NCI-H1694 (cell line): Measurements from ENCODE around the gene USP43.
A peak's percentile ranks its signal among the peaks of the same experiment; 100 is the strongest.

Experiments used
- DNase-seq: peaks from one replicate; lab custom pipeline; 2025; lab: John Stamatoyannopoulos, UW

Gene USP43

DNA sequence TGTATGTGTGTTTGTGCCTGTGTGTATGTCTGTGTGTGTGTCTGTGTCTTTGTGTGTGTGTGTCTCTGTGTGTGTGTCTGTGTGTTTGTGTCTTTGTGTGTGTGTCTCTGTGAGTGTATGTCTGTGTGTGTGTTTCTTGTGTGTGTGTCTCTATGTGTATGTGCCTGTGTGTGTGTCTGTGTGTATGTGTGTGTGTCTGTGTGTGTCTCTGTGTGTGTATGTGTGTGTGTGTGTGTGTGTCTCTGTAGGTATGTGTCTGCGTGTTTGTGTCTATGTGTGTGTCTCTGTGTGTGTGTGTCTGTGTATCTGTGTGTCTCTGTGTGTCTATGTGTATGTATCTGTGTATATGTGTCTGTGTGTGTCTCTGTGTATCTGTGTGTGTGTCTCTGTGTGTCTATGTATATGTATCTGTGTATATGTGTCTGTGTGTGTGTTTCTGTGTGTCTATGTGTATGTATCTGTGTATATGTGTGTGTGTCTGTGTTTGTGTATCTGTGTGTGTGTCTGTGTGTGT, 70.2 kb downstream of the USP43 start:
- no peak for DNase-seq

DNA sequence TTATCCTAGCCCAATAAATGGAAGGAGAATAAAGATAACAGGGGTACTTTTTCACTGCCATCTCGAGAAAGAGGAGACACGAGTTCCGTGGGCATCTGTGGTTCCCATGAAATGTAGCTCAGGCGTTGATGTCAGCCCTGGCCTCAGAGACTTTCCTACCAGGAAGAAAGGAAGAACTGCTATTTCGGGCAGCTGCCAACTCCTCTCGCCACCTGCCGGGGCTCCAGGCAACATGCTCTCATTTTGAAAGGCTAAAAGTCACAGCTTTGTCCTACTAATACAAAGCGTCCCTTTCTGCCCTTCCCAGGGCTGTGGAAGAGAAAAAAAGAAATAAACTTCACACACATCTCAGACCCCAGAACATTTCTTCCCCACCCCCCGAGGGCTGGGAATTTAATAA, 80.3 kb downstream of the USP43 start:
- no peak for DNase-seq

DNA sequence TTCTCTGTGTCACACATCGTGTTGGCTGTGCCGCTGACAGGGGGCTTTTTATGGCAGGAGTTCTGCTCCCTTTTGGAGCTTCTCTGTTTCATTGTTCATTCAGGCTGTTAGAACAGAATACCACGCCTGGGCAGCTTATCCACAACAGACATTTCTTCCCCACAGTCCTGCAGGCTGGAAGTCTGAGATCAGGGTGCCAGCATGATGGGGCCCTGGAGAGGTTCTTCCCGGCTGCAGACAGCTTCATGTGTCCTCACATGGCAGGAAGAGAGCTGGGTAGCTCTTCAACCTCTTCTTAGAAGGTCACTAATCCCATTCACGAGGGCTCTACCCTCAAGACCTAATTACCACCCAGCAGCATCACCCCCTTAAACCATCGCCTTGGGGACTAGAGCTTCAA, 81.0 kb downstream of the USP43 start:
- DNase-seq: no peak

DNA sequence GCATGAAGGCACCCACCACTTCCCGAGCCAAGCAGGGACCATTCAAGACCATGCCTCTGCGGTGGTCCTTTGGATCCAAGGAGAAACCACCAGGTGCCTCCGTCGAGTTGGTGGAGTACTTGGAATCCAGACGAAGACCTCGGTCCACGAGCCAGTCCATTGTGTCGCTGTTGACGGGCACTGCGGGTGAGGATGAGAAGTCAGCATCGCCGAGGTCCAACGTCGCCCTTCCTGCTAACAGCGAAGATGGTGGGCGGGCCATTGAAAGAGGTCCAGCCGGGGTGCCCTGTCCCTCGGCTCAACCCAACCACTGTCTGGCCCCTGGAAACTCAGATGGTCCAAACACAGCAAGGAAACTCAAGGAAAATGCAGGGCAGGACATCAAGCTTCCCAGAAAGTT, 82.7 kb downstream of the USP43 start:
- no peak for DNase-seq

DNA sequence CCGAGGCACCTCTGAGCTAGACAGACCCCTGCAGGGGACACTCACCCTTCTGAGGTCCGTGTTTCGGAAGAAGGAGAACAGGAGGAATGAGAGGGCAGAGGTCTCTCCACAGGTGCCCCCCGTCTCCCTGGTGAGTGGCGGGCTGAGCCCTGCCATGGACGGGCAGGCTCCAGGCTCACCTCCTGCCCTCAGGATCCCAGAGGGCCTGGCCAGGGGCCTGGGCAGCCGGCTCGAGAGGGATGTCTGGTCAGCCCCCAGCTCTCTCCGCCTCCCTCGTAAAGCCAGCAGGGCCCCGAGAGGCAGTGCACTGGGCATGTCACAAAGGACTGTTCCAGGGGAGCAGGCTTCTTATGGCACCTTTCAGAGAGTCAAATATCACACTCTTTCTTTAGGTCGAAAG, 83.2 kb downstream of the USP43 start:
- no peak for DNase-seq

DNA sequence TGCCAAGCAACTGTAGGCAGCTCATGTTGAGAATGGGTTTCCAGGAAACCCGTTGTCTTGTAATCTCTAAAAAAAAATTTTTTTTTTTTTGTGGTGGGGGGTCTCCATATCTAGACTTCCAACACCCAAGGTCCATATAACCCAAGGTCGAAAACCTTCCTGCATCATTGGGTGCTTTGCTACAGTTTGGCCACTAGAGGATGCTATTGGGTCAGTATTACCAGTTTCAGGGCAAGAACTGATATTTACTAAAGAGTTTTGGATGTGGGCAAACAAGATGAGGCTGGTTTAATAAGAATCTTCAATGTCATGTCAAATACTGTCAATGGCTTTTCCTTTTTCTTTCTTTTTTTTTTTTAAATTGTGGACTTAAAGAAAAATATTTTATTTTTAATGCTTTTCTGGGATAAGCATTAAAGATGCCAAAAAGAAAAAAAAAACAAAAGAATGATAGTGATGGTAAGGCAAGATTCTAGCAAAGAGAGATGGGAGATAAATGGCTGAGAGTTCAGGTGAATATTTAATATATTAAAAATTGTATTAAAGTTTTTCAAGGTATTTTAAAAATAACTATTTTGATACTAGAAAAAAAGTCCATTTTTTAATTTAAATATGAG, 83.8 kb downstream of the USP43 start:
- peak; percentile 39 for DNase-seq

DNA sequence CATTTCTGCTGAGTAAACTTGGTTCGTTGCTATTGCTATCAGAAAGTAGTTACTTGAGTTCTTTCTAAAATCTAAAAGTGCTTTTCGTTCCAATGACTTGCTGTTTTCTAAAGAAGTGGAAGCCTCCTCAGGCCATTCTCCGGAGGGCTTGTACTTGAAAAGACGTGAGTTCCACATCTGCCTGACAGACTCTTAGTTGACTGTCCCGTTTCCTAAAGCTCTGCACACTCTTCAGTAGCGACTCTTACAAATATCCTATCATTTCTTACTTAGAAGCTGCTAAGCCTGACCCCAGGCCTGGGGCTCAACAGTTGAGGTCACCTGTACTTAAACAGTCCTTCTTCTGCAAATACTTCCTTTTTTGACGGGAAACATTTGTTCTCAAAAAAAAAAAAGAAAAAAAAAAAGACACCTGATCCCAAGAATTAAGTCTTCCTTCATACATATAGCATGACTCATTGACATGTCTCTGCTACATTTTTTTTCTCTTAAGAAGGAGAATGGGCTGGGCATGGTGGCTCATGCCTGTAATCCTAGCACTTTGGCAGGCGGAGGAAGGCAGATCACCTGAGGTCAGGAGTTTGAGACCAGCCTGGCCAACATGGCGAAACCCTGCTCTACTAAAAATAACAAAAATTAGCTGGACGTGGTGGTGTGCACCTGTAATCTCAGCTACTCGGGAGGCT, 84.6 kb downstream of the USP43 start:
- DNase-seq: no peak

DNA sequence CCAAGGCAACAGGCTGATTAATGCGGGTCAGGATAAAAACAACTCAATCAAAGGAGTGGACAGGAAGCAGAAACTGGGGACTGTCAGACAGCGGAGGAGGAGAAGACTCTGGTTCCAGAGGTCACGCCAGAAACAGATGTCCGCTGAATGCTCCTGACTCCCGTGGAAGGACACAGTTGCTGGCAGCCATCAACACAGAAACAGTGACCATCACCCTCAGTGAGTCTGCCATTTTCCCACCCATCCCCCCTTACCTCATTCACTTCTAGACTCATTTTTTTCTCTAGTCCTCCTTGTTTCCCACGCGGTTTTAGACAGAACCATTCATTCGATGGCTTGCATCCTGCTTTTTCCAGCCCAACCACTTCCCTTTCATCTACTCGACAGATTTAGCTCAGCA, 105.2 kb downstream of the USP43 start:
- DNase-seq: no peak

DNA sequence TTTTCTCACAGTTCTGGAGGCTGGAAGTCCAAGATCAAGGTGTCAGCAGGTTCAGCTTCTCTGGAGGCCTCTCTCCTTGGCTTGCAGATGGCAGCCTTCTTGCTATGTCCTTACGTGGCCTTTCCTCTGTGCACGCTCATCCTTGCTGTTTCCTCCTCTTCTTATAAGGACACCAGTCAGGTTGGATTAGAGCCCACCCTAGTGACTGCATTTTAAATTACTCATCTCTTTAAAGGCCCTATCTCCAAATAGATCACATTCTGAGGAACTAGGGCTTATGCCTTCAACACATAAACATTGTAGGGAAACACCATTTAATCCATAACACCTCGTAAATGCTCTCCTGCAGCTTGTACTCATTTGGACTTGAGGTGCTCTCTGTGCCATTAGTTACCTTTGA, 109.8 kb downstream of the USP43 start:
- no peak for DNase-seq

DNA sequence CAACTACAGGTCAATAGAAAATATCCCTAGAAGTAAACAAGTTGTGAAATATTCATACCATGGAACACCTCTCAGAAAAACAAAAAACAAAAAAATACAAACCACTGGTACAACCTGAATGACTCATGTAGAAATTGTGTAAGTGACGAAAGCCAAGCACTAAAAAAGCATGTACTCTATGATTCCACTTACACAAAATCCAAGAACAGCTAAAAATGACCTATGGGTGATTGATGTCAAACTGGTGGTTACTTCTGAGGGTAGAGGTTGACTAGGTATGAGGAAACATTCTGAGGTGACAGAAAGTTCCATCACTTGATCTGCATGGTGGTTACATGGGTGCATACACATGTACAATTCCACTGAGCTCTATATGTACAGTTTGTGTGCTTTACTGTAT, 114.9 kb downstream of the USP43 start:
- DNase-seq: no peak

DNA sequence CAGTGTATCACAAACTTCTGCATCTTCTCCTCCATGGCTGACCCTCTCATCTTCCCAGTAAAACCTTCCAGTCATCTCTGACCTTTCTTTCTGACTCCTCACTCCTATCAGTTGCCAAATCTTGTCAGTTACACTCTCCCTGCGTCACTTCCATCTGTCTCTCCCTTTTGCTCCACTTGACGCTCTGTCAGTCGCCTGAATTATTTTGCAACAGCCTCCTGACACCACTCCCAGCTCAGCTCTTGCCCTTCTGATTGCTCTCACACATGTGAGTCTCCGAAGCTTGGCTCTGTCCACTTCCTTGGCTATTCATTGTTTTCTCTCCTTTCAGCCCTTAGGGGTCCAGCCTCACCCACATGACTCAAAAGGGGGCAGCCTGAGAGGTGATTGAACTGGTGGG, 118.3 kb downstream of the USP43 start:
- DNase-seq: no peak

DNA sequence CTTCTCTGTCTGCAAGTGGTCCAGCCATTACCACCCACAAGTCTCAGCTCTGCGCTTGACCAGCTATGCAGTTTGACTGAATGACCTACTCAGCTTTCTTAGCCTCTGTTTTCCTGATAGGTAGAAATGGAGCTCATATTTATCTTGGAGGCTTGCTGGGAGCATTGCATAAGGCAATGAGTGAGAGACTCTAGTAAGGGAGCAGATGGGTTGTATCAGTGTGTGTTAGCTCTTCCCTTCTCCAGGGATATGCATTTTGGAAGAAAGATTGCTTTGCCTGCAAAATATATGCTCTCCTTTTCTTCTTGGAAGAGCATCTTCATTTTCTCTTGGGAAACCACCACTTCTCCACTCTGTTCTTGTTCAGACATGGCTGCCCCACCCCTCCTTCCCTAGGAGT, 120.0 kb downstream of the USP43 start:
- no peak for DNase-seq

DNA sequence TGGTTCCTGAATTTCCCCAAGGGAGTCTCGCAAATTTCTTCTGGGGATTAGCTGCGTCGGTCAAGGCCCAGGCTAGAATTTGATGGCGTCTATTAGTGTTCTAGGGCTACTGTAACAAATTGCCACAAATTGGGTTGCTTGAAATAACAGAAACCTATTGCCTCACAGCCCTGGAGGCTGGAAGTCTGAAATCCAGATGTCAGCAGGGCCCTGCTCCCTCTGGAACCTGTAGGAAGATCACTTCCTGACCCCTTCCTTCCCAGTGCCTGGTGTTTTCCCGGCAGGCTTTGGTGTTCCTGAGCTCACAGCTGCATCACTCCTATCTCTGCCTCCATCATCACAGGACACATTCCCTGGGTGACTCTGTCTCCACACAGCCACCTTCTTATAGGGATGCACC, 121.7 kb downstream of the USP43 start:
- DNase-seq: no peak

DNA sequence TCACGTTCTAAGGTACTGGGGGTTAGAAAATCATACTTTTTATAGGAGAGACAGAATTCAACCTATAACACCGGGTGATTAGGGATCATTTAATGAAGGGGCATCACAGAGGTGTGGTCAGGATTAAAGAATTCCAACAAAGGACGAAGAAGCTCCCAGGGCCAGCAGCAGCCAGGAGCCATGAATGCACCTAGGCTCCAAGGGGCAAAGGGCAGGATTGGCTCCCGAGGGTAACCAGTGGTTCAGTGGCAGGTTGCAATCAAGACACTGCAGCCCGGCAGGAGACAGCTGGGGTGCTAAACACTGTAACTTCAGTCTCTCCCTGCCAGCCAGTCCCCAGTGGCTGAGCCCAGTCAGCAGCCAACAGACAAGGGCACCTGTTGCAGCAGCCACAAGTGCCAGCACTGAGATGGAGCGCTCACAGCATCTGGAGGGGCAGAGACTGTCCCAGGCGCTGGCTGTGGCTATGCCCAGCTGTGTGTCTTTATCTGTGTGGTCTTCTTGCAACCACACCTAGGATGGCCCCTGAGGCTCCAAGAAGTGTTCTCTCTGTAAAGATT, 122.2 kb downstream of the USP43 start:
- no peak for DNase-seq

DNA sequence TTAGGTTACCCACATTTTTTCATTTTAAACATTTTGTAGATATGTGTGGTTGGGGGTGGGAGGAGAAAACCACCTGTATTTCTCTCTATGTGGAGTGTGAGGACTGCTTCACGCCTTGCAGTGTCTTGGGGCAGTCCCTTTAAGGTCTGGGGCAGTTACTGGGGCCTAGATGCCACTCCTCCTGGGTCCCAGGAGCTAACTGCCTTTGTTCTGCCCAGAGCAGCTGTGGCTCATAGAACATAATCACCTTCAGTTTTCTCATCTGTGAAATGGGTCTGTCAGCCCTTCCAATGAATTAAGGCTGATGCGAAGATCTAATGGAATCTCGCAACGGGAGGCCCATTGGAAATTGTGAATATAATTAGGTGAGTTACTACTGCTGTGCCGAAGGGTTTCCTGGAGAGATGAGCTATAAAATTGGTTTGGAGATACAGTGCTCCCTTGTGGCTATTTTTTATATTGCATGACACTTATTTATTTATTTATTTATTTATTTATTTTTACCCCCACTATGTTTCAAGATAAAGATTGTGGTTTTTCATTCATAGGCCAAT, 123.1 kb downstream of the USP43 start:
- no peak for DNase-seq

DNA sequence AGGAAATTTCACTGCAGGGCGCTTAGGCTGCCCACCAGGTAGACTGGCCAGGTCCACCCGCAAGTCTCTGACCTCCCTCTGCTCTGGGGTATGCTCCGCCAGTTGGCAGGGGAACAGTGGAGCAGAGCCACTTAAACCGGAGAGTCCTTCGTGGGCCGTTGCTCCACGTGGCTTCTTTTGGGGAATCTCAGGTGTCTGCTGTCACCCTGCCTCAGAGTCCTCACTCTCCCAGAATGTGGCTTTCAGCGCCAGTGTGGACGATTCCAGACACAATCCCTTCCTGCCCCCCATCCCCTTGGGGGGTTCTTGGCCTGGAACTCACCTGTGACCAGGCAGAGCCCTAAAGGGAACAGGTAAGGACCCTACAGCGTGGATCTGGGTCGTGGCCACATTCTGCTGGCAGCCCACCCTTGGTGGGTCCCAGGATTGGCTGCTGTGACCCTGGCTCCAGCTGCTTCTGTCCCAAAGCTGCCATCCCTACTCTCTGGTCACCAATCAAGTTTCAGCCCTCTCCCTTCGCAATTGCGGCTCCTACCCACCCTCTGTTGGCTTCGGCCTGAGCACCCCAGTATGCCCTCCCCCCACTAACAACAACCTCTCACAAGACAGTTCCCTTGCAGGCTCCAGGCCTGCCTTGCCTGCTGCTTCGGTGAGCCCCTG, 123.8 kb downstream of the USP43 start:
- no peak for DNase-seq

DNA sequence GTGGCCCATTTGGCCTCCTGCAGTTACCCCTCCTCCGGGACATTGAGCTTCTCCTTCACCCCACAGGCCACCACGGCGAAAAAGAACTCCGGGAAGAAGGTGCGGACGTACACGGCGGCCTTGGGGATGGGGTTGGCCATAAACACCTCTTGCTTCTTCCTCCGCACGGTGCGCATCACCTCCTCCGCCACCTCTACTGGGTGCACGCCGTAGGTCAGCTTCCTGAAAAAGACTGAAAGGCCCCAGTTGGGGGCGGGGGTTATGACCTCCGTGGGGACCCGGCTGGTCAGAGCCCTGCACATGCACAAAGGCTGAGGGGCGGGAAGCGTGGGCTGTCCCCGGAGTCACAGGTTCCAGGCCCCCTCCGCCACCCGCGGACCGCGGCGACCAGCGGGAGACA, 126.1 kb downstream of the USP43 start:
- DNase-seq: no peak

DNA sequence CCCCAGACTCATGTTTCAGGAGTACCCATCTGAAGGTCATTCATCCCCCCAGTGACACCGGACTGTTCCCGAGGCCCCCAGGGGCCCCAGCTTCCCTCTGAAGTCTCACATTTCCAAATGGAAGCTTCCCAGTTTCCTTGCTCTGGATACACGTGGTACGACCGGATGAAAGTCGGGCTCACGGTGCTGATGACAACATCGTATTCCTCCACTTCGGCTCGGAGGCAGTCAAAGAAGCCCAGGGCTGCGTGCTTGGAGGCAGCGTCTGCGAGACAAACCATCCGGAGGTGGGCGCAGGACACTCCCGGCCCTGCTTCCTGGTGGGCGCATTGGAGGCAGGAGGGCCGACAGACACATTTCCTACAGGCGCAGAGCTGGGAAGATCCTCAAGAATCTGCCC, 127.3 kb downstream of the USP43 start:
- no peak for DNase-seq

DNA sequence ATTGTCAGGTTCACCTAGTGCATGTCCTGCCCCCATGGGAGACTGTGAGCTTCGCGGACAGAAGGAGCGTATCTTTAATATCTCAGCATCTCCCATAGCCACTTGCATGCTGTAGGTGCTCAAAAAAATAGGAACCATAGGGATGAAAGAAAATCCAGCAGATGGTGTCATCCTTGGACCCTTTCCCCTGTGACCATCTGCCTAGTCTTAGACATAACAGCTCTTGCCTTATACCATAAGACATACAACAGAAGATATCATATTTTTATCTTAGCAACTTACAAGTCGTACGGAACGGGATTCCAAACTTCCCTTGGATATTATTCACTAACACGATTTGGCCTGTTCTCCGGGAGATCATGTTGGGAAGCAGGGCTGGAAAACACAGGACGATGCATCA, 131.6 kb downstream of the USP43 start:
- DNase-seq: no peak
